Activated T-helper 1 cell treated with anti-CD3 and anti-CD28 coated beads, Interleukin-12 subunit alpha, Interleukin-12 subunit beta, Interleukin-2, Interleukin-4 antibody, amounts not matched to agents 30 ng/mL and 10 ng/mL and 1 ng/mL, durations not matched to agents 14 hours and 24 hours and 36 hours (primary cell): ENCODE results near the gene TSPAN32. TPM values are rescaled to one million over a fixed set of nuclear protein-coding genes. Genes with fewer than 3 reads are reported as not detected.

Experiments
- total RNA-seq: library from RNA; stranded (reverse); gene quantifications from 2 replicates; pipeline ENCODE4 v1.2.3, GENCODE V29; 2022

The TSPAN32 gene
- total RNA-seq, 1 donor from 2014 or later, result 2.1 TPM

Other genes with a start within 250 kb of the TSPAN32 start
- gene IGF2, start 162.6 kb upstream of the TSPAN32 start, total RNA-seq, result 1.2 and 1.5 TPM in 2 replicates
- gene INS, start 140.8 kb upstream of the TSPAN32 start, total RNA-seq, result not detected in 2 replicates
- gene TH, start 130.2 kb upstream of the TSPAN32 start, total RNA-seq, result not detected in 2 replicates
- gene ASCL2, start 31.4 kb upstream of the TSPAN32 start, total RNA-seq, result 0.42 and 0.54 TPM in 2 replicates
- gene C11orf21, start 95 bp upstream of the TSPAN32 start, total RNA-seq, result 2.3 and 2.5 TPM in 2 replicates
- gene CD81, start 75.3 kb downstream of the TSPAN32 start, total RNA-seq, result 236 and 247 TPM in 2 replicates
- 70.8 and 76.4 TPM in 2 replicates for gene TSSC4, start 98.7 kb downstream of the TSPAN32 start, total RNA-seq
- gene TRPM5, start 142.5 kb downstream of the TSPAN32 start, total RNA-seq, result not detected in 2 replicates
- gene KCNQ1, start 143.0 kb downstream of the TSPAN32 start, total RNA-seq, result 5.3 and 6.4 TPM in 2 replicates